HG03354 (cell line): ENCODE data around the gene NELFB.
A peak's percentile ranks its signal among the peaks of the same experiment; 100 is the strongest.

Experiments used
- ATAC-seq: cut with Tn5 transposase; IDR thresholded peaks from one replicate; pipeline ENCODE4 v1.9.1; 2021; ENCODE audit warnings: mild to moderate bottlenecking; ENCODE audit not compliant: unreplicated experiment, poor library complexity, severe bottlenecking

The NELFB gene

GRCh38 chr9:137298401-137299202 is 43.5 kb downstream of the NELFB start:
- ATAC-seq = no peak

- no peak for ATAC-seq
These were observed 44.1 kb downstream of the NELFB start for GRCh38 chr9:137299203-137299565.

- ATAC-seq = no peak
These were observed 44.8 kb downstream of the NELFB start for GRCh38 chr9:137299938-137300337.

- ATAC-seq = no peak
These were observed 45.5 kb downstream of the NELFB start for GRCh38 chr9:137300567-137301080.

- peak; percentile 7 for ATAC-seq
These were observed 46.2 kb downstream of the NELFB start for GRCh38 chr9:137301081-137301947.

- peak; percentile 79 for ATAC-seq
These were observed 47.0 kb downstream of the NELFB start, which contains the start of gene NRARP for GRCh38 chr9:137302118-137302448. NRARP (minus strand) TSS chr9:137302271; CDS start chr9:137301928, 343 bp downstream.

- peak; percentile 50 for ATAC-seq
These were observed 47.5 kb downstream of the NELFB start for GRCh38 chr9:137302449-137303150.

GRCh38 chr9:137303151-137303892 is 48.2 kb downstream of the NELFB start:
- ATAC-seq = no peak

- no peak for ATAC-seq
These were observed 48.8 kb downstream of the NELFB start for GRCh38 chr9:137303893-137304382.

- no peak for ATAC-seq
These were observed 49.4 kb downstream of the NELFB start for GRCh38 chr9:137304383-137305059.

GRCh38 chr9:137305060-137305797 is 50.1 kb downstream of the NELFB start:
- no peak for ATAC-seq

- no peak for ATAC-seq
These were observed 50.6 kb downstream of the NELFB start for GRCh38 chr9:137305798-137306065.

- ATAC-seq = no peak
These were observed 51.1 kb downstream of the NELFB start for GRCh38 chr9:137306066-137306849.

GRCh38 chr9:137306850-137307254 is 51.7 kb downstream of the NELFB start:
- ATAC-seq = no peak

GRCh38 chr9:137307255-137308056 is 52.3 kb downstream of the NELFB start:
- no peak for ATAC-seq

GRCh38 chr9:137308057-137308619 is 53.0 kb downstream of the NELFB start:
- no peak for ATAC-seq
